Mucosa of descending colon (tissue), 3 donors: ENCODE data around the gene ADAMTS17. TPM values are rescaled to one million over a fixed set of nuclear protein-coding genes. Genes with fewer than 3 reads are reported as not detected.

ENCODE experiments used
- ATAC-seq: fragments of 200-7000 bp; cut with Tn5 transposase; one replicate; pipeline ENCODE4 v1.9.1; 2020; ENCODE audit warnings: mild to moderate bottlenecking, moderate library complexity
- DNase-seq, 3 donors: peaks; one replicate each; pipeline ENCODE4 v3.0.0-alpha.2; 2020
- H3K36me3 ChIP-seq: fragments of 200-600 bp; one replicate; pipeline ENCODE4 v1.8.0; 2021; ENCODE audit warnings: low read depth, mild to moderate bottlenecking
- H3K4me1 ChIP-seq: fragments of 200-600 bp; one replicate; pipeline ENCODE4 v1.8.0; 2021; ENCODE audit warnings: low read depth, mild to moderate bottlenecking
- H3K4me3 ChIP-seq: fragments of 200-600 bp; one replicate; pipeline ENCODE4 v1.8.0; 2021; ENCODE audit warnings: mild to moderate bottlenecking
- H3K9me3 ChIP-seq: fragments of 200-600 bp; one replicate; pipeline ENCODE4 v1.8.0; 2021; ENCODE audit warnings: mild to moderate bottlenecking
- CTCF ChIP-seq: fragments of 200-600 bp; IDR thresholded peaks from one replicate; pipeline ENCODE4 v1.8.0; 2022; ENCODE audit warnings: antibody characterized with exemption, mild to moderate bottlenecking
- intact Hi-C, 2 donors: fragments of 100-400 bp; cut with DNase I in 1 of 2; cut with micrococcal nuclease in 1 of 2; formaldehyde crosslinking; loops; one replicate each; pipeline versions ENCODE4 v1.11.0 to v1.11.1; 2022; cut with DNase I, micrococcal nuclease
- total RNA-seq, 3 donors: library from RNA; stranded (reverse); fragmentation: NEBNext Ultra II Directional in 2 of 3; extraction: Animal tissue kit (Norgen Biotek cat#: 25700) in 2 of 3; gene quantifications; one replicate each; pipeline versions ENCODE4 v1.2.1 to v1.2.4, GENCODE V29; 2021 to 2023
- donor health status: DM: no; HTN: no; CAD: no; lungs with moderate emphysema.
- donor health status: DM: no; HTN: no; CAD: no.
- donor health status: DM: no; HTN: yes; CAD: no.

Gene ADAMTS17
- total RNA-seq, 3 donors from 2014 or later: 5.2 to 13.8 (median 6.3) TPM

GRCh38 chr15:100166313-100166712 lies 175.5 kb downstream of the ADAMTS17 start:
- Histone ChIP-seq H3K4me3 (no peak overlapping the region), H3K9me3 (peaks cover 1% of the 10 kb centered on the region), H3K4me1 (no peaks in the 10 kb centered on the region), H3K36me3 (no peaks in the 10 kb centered on the region)
- no peak for ATAC-seq
- DNase-seq: no peak
- no peak for TF ChIP-seq CTCF
- intact Hi-C loops: no loop called here

GRCh38 chr15:100163961-100164360 lies 177.8 kb downstream of the ADAMTS17 start:
- Histone ChIP-seq H3K9me3 (no peaks in the 10 kb centered on the region), H3K36me3 (no peaks in the 10 kb centered on the region), H3K4me1 (no peaks in the 10 kb centered on the region), H3K4me3 (no peak overlapping the region)
- intact Hi-C loops: no loop called here
- TF ChIP-seq CTCF: no peak
- no peak for ATAC-seq
- no peak for DNase-seq

DNA sequence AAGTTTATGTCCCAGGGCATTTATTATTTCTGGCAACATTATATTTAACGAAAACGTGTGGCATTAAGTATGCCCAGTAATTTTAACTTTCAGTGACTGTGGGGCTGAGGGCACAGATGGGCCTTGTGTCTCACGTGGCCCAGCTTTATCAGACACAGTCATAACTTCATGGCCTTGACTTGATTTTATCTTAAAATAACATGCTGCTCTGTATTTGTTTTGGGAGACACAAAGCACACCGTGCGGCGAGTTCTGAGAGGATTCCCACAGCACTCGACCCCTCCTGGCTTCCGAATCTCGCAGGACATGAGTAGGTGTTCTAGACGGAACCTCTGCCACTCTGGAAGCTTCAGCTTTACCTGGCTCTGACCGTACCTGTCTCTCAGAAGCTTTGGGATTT lies 180.8 kb downstream of the ADAMTS17 start:
- no peak for TF ChIP-seq CTCF
- DNase-seq: no peak
- intact Hi-C loops: no loop called here
- Histone ChIP-seq H3K9me3 (no peaks in the 10 kb centered on the region), H3K36me3 (no peaks in the 10 kb centered on the region), H3K4me1 (no peaks in the 10 kb centered on the region), H3K4me3 (no peak overlapping the region)
- ATAC-seq: no peak

- H3K9me3 ChIP-seq: no peaks in the 10 kb centered on the region
- DNase-seq (no peak), ATAC-seq (no peak)
- H3K36me3 ChIP-seq: no peaks in the 10 kb centered on the region
- no peak for TF ChIP-seq CTCF
- intact Hi-C loops: no loop called here
- no peak overlapping the region for H3K4me3 ChIP-seq
- H3K4me1 ChIP-seq: no peaks in the 10 kb centered on the region
Measured at GRCh38 chr15:100159436-100159835, 182.3 kb downstream of the ADAMTS17 start.

DNA sequence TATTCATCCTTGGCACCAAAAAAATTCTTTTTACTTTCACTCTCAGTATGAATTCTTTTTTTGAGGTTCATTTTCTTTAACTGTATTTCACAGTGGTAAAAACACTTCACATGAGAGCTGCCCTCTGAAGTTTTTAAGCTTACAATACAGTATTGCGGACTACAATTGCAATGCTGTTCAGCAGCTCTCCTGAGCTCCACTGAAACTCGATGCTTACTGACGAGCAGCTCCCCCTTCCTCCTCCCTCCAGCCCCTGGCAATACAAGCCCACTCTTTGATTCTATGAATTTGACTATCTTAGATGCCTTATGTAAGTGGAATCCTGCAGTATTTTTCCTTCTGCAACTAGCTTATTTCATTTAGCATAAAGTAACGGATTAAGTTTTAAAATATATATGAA lies 183.4 kb downstream of the ADAMTS17 start:
- H3K36me3 ChIP-seq: no peaks in the 10 kb centered on the region
- H3K9me3 ChIP-seq: no peaks in the 10 kb centered on the region
- no peaks in the 10 kb centered on the region for H3K4me1 ChIP-seq
- no peak for ATAC-seq
- no peak for DNase-seq
- intact Hi-C loops: no loop called here
- no peak overlapping the region for H3K4me3 ChIP-seq
- TF ChIP-seq CTCF: no peak

GRCh38 chr15:100156201-100156600 lies 185.6 kb downstream of the ADAMTS17 start:
- no peak overlapping the region for H3K4me3 ChIP-seq
- H3K36me3 ChIP-seq: no peaks in the 10 kb centered on the region
- DNase-seq (no peak), ATAC-seq (no peak)
- H3K4me1 ChIP-seq: no peaks in the 10 kb centered on the region
- TF ChIP-seq CTCF: no peak
- intact Hi-C loops: no loop called here
- no peaks in the 10 kb centered on the region for H3K9me3 ChIP-seq
